ENCODE results near the gene DLG5.

GRCh38 chr10:77859200-77859864, 67.2 kb downstream of the DLG5 start:
- TF ChIP-seq YY1 (IDR thresholded peaks at IDR 0.05; ENCODE audit: insufficient read depth, insufficient read length), result no peak
- no peak for TF ChIP-seq ZNF274 (IDR thresholded peaks at IDR 0.05; ENCODE audit: low read depth, low read length)
